ENCODE results near the gene ZNF277.

Gene ZNF277

GRCh38 chr7:112257073-112257472, 50.6 kb downstream of the ZNF277 start:
- TF ChIP-seq CTCF (IDR thresholded peaks at IDR 0.05; ENCODE audit: low read depth, low read length) (no peak), POLR2A (IDR thresholded peaks at IDR 0.05; ENCODE audit: extremely low read depth, insufficient read length) (no peak), MYC (IDR thresholded peaks at IDR 0.05; ENCODE audit: low read depth, low read length) (no peak), MAX (IDR thresholded peaks at IDR 0.05; ENCODE audit: low read depth, low read length) (no peak)
- H3K4me3 ChIP-seq (ENCODE audit: low read depth, low read length): no peak overlapping the region
- no peak for DNase-seq (ENCODE audit: low read depth)

- TF ChIP-seq MAX (IDR thresholded peaks at IDR 0.05; ENCODE audit: low read depth, low read length) (no peak), POLR2A (IDR thresholded peaks at IDR 0.05; ENCODE audit: extremely low read depth, insufficient read length) (no peak), CTCF (IDR thresholded peaks at IDR 0.05; ENCODE audit: low read depth, low read length) (no peak), MYC (IDR thresholded peaks at IDR 0.05; ENCODE audit: low read depth, low read length) (no peak)
- no peak for DNase-seq (ENCODE audit: low read depth)
- no peak overlapping the region for H3K4me3 ChIP-seq (ENCODE audit: low read depth, low read length)
Measured at GRCh38 chr7:112260911-112261310, 54.4 kb downstream of the ZNF277 start.

- TF ChIP-seq MAX (IDR thresholded peaks at IDR 0.05; ENCODE audit: low read depth, low read length) (no peak), CTCF (IDR thresholded peaks at IDR 0.05; ENCODE audit: low read depth, low read length) (no peak), POLR2A (IDR thresholded peaks at IDR 0.05; ENCODE audit: extremely low read depth, insufficient read length) (no peak), MYC (IDR thresholded peaks at IDR 0.05; ENCODE audit: low read depth, low read length) (no peak)
Measured at GRCh38 chr7:112262036-112262435, 55.5 kb downstream of the ZNF277 start.

GRCh38 chr7:112262855-112263487, 56.5 kb downstream of the ZNF277 start:
- TF ChIP-seq MYC (IDR thresholded peaks at IDR 0.05; ENCODE audit: low read depth, low read length) (no peak), CTCF (IDR thresholded peaks at IDR 0.05; ENCODE audit: low read depth, low read length) (no peak), POLR2A (IDR thresholded peaks at IDR 0.05; ENCODE audit: extremely low read depth, insufficient read length) (no peak), MAX (IDR thresholded peaks at IDR 0.05; ENCODE audit: low read depth, low read length) (no peak)
- no peak for DNase-seq (ENCODE audit: low read depth)
- no peak overlapping the region for H3K4me3 ChIP-seq (ENCODE audit: low read depth, low read length)

More at GRCh38 chr7:112262036-112262435, 55.5 kb downstream of the ZNF277 start:
- no peak overlapping the region for H3K4me3 ChIP-seq (ENCODE audit: low read depth, low read length)
- DNase-seq (ENCODE audit: low read depth): no peak

GRCh38 chr7:112263519-112263918, 57.0 kb downstream of the ZNF277 start:
- no peak for DNase-seq (ENCODE audit: low read depth)
- no peak overlapping the region for H3K4me3 ChIP-seq (ENCODE audit: low read depth, low read length)
- TF ChIP-seq MAX (IDR thresholded peaks at IDR 0.05; ENCODE audit: low read depth, low read length) (no peak), MYC (IDR thresholded peaks at IDR 0.05; ENCODE audit: low read depth, low read length) (no peak), CTCF (IDR thresholded peaks at IDR 0.05; ENCODE audit: low read depth, low read length) (no peak), POLR2A (IDR thresholded peaks at IDR 0.05; ENCODE audit: extremely low read depth, insufficient read length) (no peak)
